Stimulated activated CD8-positive, alpha-beta memory T cell treated with anti-CD3 and anti-CD28 coated beads, Interleukin-12 subunit alpha, Interleukin-12 subunit beta, amount 100 ng/mL, for 4 hours (primary cell): ENCODE data around the gene CACNA1C.

Source experiments
- DNase-seq: peaks from one replicate; pipeline ENCODE4 v3.0.0-alpha.2; 2020; ENCODE audit warnings: low read depth

CACNA1C gene

GRCh38 chr12:2745655-2746054 is 692.9 kb downstream of the CACNA1C start:
- no peak for DNase-seq
